ENCODE measurements around the gene AGRP. TPM values are rescaled to one million over a fixed set of nuclear protein-coding genes. Genes with fewer than 3 reads are reported as not detected.
A peak's percentile ranks its signal among the peaks of the same experiment; 100 is the strongest.

The AGRP gene
- total RNA-seq, 2 experiments from 2014 or later = not detected

GRCh38 chr16:67509016-67509415, 25.7 kb upstream of the AGRP start:
- ChIA-PET POLR2A (interaction anchor here (1.1 kb wide), 1 partner anchor 14 kb away, joined by 3 read pairs; no protein-coding TSS in a partner anchor), CTCF (ENCODE audit: unreplicated experiment) (no interaction called here)
- no peaks in the 10 kb centered on the region for H3K9me2 ChIP-seq (ENCODE audit: insufficient read depth, low read length)
- H3K79me2 ChIP-seq (ENCODE audit: insufficient read depth, low read depth, low read length) = no peaks in the 10 kb centered on the region
- H3K36me3 ChIP-seq (ENCODE audit: insufficient read depth, low read length) = no peaks in the 10 kb centered on the region
- peaks cover 34% of the 10 kb centered on the region for H3K4me1 ChIP-seq (ENCODE audit: insufficient read depth, low read length, poor library complexity, severe bottlenecking)
- no peak for TF ChIP-seq EZH2phosphoT487 (IDR thresholded peaks at IDR 0.05; ENCODE audit: borderline replicate concordance, low read depth, low read length)
- TF ChIP-seq, protein P1, sequence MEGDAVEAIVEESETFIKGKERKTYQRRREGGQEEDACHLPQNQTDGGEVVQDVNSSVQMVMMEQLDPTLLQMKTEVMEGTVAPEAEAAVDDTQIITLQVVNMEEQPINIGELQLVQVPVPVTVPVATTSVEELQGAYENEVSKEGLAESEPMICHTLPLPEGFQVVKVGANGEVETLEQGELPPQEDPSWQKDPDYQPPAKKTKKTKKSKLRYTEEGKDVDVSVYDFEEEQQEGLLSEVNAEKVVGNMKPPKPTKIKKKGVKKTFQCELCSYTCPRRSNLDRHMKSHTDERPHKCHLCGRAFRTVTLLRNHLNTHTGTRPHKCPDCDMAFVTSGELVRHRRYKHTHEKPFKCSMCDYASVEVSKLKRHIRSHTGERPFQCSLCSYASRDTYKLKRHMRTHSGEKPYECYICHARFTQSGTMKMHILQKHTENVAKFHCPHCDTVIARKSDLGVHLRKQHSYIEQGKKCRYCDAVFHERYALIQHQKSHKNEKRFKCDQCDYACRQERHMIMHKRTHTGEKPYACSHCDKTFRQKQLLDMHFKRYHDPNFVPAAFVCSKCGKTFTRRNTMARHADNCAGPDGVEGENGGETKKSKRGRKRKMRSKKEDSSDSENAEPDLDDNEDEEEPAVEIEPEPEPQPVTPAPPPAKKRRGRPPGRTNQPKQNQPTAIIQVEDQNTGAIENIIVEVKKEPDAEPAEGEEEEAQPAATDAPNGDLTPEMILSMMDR (conservative IDR thresholded peaks at IDR 0.05; ENCODE audit: low read length) = no peak
- no peak overlapping the region for H3K4me3 ChIP-seq (ENCODE audit: low read depth, low read length, poor library complexity, severe bottlenecking)
- H3K27ac ChIP-seq (ENCODE audit: low read depth, low read length, poor library complexity, severe bottlenecking) = no peak overlapping the region
- no peak overlapping the region for H2AFZ ChIP-seq (ENCODE audit: low read length)
- no peak for DNase-seq (ENCODE audit: low spot score)
- intact Hi-C loops (cut with micrococcal nuclease; ENCODE audit: unreplicated experiment) = no loop called here
- no peaks in the 10 kb centered on the region for H3K9me3 ChIP-seq (ENCODE audit: low read length)
- H3K4me2 ChIP-seq (ENCODE audit: low read length) = no peak overlapping the region
- no TSS peak for BruUV-seq (replicated peaks)
- H4K20me1 ChIP-seq (ENCODE audit: insufficient read depth, low read length) = no peaks in the 10 kb centered on the region

DNA sequence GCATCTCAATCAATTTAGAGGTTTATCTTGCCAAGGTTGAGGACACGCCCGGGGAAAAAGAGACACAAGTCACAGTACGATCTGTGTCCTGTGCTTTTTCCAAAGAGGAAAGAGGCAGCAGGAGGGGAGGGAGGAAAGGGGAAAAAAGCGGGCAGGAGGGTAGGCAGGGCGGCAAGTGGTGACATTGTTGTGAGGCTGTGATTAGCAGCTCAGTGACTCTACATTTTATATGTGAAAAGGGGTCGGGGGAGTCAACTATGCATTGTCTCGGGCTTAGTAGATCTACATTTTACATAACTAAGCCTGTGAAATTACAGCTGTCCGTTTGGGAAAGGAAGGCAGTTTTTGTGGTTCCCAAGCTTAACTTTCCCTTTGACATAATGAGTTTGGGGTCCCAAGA, 23.1 kb upstream of the AGRP start:
- POLR2A ChIA-PET = no interaction called here
- Histone ChIP-seq H3K9me3 (ENCODE audit: low read length) (no peaks in the 10 kb centered on the region), H3K27ac (ENCODE audit: low read depth, low read length, poor library complexity, severe bottlenecking) (no peak overlapping the region), H4K20me1 (ENCODE audit: insufficient read depth, low read length) (no peaks in the 10 kb centered on the region), H3K79me2 (ENCODE audit: insufficient read depth, low read depth, low read length) (no peaks in the 10 kb centered on the region), H3K9me2 (ENCODE audit: insufficient read depth, low read length) (no peaks in the 10 kb centered on the region), H2AFZ (ENCODE audit: low read length) (no peak overlapping the region), H3K4me3 (ENCODE audit: low read depth, low read length, poor library complexity, severe bottlenecking) (no peak overlapping the region), H3K4me2 (ENCODE audit: low read length) (no peak overlapping the region), H3K4me1 (ENCODE audit: insufficient read depth, low read length, poor library complexity, severe bottlenecking) (peaks cover 32% of the 10 kb centered on the region), H3K36me3 (ENCODE audit: insufficient read depth, low read length) (no peaks in the 10 kb centered on the region)
- DNase-seq (ENCODE audit: low spot score) = no peak
- intact Hi-C loops (cut with micrococcal nuclease; ENCODE audit: unreplicated experiment) = no loop called here
- CTCF ChIA-PET (ENCODE audit: unreplicated experiment) = no interaction called here
- no peak for TF ChIP-seq EZH2phosphoT487 (IDR thresholded peaks at IDR 0.05; ENCODE audit: borderline replicate concordance, low read depth, low read length)
- TF ChIP-seq, protein P1 (conservative IDR thresholded peaks at IDR 0.05; ENCODE audit: low read length) = no peak
- BruUV-seq (replicated peaks) = no TSS peak

- H3K4me3 ChIP-seq (ENCODE audit: low read depth, low read length, poor library complexity, severe bottlenecking) = no peak overlapping the region
- H4K20me1 ChIP-seq (ENCODE audit: insufficient read depth, low read length) = no peaks in the 10 kb centered on the region
- H3K9me3 ChIP-seq (ENCODE audit: low read length) = no peaks in the 10 kb centered on the region
- intact Hi-C loops (cut with micrococcal nuclease; ENCODE audit: unreplicated experiment) = no loop called here
- peak overlapping the region; percentile 26 for H3K27ac ChIP-seq (ENCODE audit: low read depth, low read length, poor library complexity, severe bottlenecking)
- CTCF ChIA-PET (ENCODE audit: unreplicated experiment) = no interaction called here
- no peaks in the 10 kb centered on the region for H3K36me3 ChIP-seq (ENCODE audit: insufficient read depth, low read length)
- H3K4me2 ChIP-seq (ENCODE audit: low read length) = peak overlapping the region; percentile 37; the same call in 1 of the 2 replicates
- peak overlapping the region; percentile 17; the same call in 1 of the 2 replicates for H2AFZ ChIP-seq (ENCODE audit: low read length)
- no peak for TF ChIP-seq EZH2phosphoT487 (IDR thresholded peaks at IDR 0.05; ENCODE audit: borderline replicate concordance, low read depth, low read length)
- TF ChIP-seq, protein P1 (conservative IDR thresholded peaks at IDR 0.05; ENCODE audit: low read length) = no peak
- POLR2A ChIA-PET = interaction anchor here (1.5 kb wide), 1 partner anchor 10 kb away, joined by 6 read pairs; no protein-coding TSS in a partner anchor
- H3K4me1 ChIP-seq (ENCODE audit: insufficient read depth, low read length, poor library complexity, severe bottlenecking) = peaks cover 32% of the 10 kb centered on the region
- DNase-seq (ENCODE audit: low spot score) = peak; percentile 68
- no peaks in the 10 kb centered on the region for H3K9me2 ChIP-seq (ENCODE audit: insufficient read depth, low read length)
- no peaks in the 10 kb centered on the region for H3K79me2 ChIP-seq (ENCODE audit: insufficient read depth, low read depth, low read length)
- BruUV-seq (replicated peaks) = TSS peak; percentile 43
Measured at GRCh38 chr16:67504031-67505021, 21.0 kb upstream of the AGRP start.

Measured in OCI-LY7 (cell line).